GM12873 (cell line): ENCODE measurements around the gene CREBZF.

ENCODE experiments used
- CTCF ChIP-seq: IDR thresholded peaks from 2 replicates; pipeline ENCODE4 v1.5.1; 2012; ENCODE audit warnings: low read depth, mild to moderate bottlenecking, moderate library complexity, low read length, control low read depth; ENCODE audit not compliant: insufficient read depth; ENCODE audit errors: missing control alignments

CREBZF gene

GRCh38 chr11:85664615-85665481 lies at the start of gene CREBZF:
Gene CREBZF (minus strand): TSS chr11:85665129. CDS start chr11:85664875, 254 bp downstream.
- no peak for TF ChIP-seq CTCF

DNA sequence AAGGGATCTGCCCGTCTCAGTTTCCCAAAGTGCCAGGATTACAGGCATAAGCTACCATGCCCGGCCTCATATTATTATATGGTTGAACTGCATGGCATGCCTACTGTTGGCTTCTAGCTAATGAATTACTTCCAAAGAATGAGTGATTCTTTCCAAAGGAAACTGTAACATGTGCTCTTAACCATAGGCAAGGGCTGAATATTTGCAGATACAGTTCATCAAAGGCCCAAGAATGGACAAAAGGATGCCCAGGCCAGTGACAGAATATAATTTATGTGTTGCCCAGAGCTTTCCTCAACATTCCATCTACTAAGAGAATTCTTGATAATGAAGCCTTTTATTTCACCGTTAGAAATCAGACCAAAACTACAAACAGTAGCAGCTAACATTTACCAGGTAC lies 48.0 kb upstream of the CREBZF start:
- TF ChIP-seq CTCF = no peak

- TF ChIP-seq CTCF = no peak
Measured at GRCh38 chr11:85710917-85711316, 46.0 kb upstream of the CREBZF start.

GRCh38 chr11:85709941-85710702 lies 45.2 kb upstream of the CREBZF start:
- TF ChIP-seq CTCF = no peak

DNA sequence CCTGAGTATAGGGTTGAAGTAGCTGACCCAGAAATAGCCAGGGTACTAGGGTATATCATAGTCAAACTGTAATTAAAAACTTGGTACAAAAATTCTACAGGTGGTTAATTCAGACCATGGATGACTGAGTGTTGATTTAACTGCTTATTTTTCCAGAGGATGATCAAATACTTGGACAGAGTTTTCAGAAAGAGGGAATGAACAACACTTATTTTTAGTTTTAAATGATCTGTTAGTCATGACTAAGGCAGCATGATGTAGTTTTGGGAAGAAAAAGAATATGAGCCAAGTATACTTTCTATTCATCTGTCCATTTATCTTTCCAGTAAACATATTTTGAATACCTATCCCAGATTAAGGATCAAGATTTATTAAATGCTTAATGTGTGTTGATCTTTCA lies 40.9 kb upstream of the CREBZF start:
- TF ChIP-seq CTCF = no peak

DNA sequence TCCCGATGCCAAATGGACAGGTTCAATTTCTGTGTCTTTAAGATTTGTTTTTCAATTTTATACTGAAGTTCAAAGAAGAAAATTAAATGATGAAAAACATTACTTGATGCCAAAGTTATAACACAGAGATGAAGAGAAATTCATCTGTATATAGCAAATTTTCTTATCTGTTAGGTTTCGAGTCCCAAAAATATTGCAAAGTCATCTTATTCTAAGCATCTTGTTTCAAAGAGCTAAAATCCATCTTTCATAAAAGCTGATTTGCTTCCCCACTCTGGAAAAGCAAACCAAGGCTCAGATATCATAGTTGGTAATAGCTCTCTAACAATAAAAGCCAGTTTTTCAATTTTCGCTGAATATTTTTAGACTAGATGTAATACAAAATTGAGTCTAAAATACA lies 40.0 kb upstream of the CREBZF start:
- TF ChIP-seq CTCF = no peak
